ENCODE data around the gene CES4A. TPM values are rescaled to one million over a fixed set of nuclear protein-coding genes. Genes with fewer than 3 reads are reported as not detected.

The CES4A gene
- total and polyA plus RNA-seq, 7 donors, result 4.2 to 41.3 (median 6.0) TPM

GRCh38 chr16:66946974-66947301, 41.5 kb upstream of the CES4A start:
- peaks cover 3 to 27% of the 10 kb centered on the region in 2 donors for H3K36me3 ChIP-seq (ENCODE audit: insufficient read depth in 1 of 2, low read depth in 1 of 2)
- H3K27ac ChIP-seq, result peak overlapping the region; percentile 91
- ATAC-seq, result no peak
- H3K4me3 ChIP-seq, result peak overlapping the region; percentile 77
- no peak for DNase-seq
- 21 to 39% (median 22%) methylated on average over 5 of the region's 5 CpGs for WGBS, 3 donors
- TF ChIP-seq CTCF (IDR thresholded peaks at IDR 0.05), result no peak
- H3K27me3 ChIP-seq (ENCODE audit: insufficient read depth in 3 of 3, low read length in 2 of 3), result no peaks in the 10 kb centered on the region
- H3K4me1 ChIP-seq, result no peaks in the 10 kb centered on the region
- H3K9me3 ChIP-seq, result peaks cover 8% of the 10 kb centered on the region
- intact Hi-C loops (cut with DNase I), result loop anchor here in 1 of 2 donors (5.0 kb wide), 1 partner anchor 50 kb away; no protein-coding TSS in a partner anchor

GRCh38 chr16:66947302-66948065, 40.9 kb upstream of the CES4A start:
- peak; percentile 92 for TF ChIP-seq CTCF (IDR thresholded peaks at IDR 0.05)
- Histone ChIP-seq H3K27ac (peak overlapping the region; percentile 91), H3K4me1 (peaks cover 3% of the 10 kb centered on the region), H3K9me3 (peaks cover 8% of the 10 kb centered on the region), H3K4me3 (peak overlapping the region; percentile 77), H3K27me3 (ENCODE audit: insufficient read depth in 3 of 3, low read length in 2 of 3) (no peaks in the 10 kb centered on the region), H3K36me3 (ENCODE audit: insufficient read depth in 1 of 2, low read depth in 1 of 2) (peaks cover under 1 to 22% of the 10 kb centered on the region in 2 donors)
- peak; percentile 60 to 75 (median 64) for ATAC-seq
- intact Hi-C loops (cut with DNase I), result loop anchor here in 1 of 2 donors (5.0 kb wide), 1 partner anchor 50 kb away; no protein-coding TSS in a partner anchor
- peak; percentile 83 to 85 for DNase-seq
- WGBS, 3 donors, result 0% methylated on average over 19 to 22 of the region's 23 CpGs

GRCh38 chr16:66948134-66948836, 40.1 kb upstream of the CES4A start:
- no peak for TF ChIP-seq CTCF (IDR thresholded peaks at IDR 0.05)
- peak overlapping the region; percentile 91 for H3K27ac ChIP-seq
- peaks cover 0 to 14% of the 10 kb centered on the region in 2 donors for H3K36me3 ChIP-seq (ENCODE audit: insufficient read depth in 1 of 2, low read depth in 1 of 2)
- peaks cover 8% of the 10 kb centered on the region for H3K9me3 ChIP-seq
- intact Hi-C loops (cut with DNase I), result loop anchor here in 1 of 2 donors (5.0 kb wide), 1 partner anchor 51 kb away; no protein-coding TSS in a partner anchor
- DNase-seq (peak in 1 of 2 donors; percentile 68), ATAC-seq (peak; percentile 20 to 48 (median 37))
- no peaks in the 10 kb centered on the region for H3K27me3 ChIP-seq (ENCODE audit: insufficient read depth in 3 of 3, low read length in 2 of 3)
- H3K4me3 ChIP-seq, result peak overlapping the region; percentile 77
- H3K4me1 ChIP-seq, result peaks cover 11% of the 10 kb centered on the region
- 0 to 4% (median 1%) methylated on average over 42 to 44 of the region's 44 CpGs for WGBS, 3 donors

GRCh38 chr16:66948837-66949225, 39.6 kb upstream of the CES4A start:
- no peak for TF ChIP-seq CTCF (IDR thresholded peaks at IDR 0.05)
- intact Hi-C loops (cut with DNase I), result loop anchor here in 1 of 2 donors (5.0 kb wide), 1 partner anchor 52 kb away; no protein-coding TSS in a partner anchor
- H3K4me3 ChIP-seq, result peak overlapping the region; percentile 77
- peaks cover 0 to 8% of the 10 kb centered on the region in 2 donors for H3K36me3 ChIP-seq (ENCODE audit: insufficient read depth in 1 of 2, low read depth in 1 of 2)
- H3K4me1 ChIP-seq, result peaks cover 13% of the 10 kb centered on the region
- no peaks in the 10 kb centered on the region for H3K27me3 ChIP-seq (ENCODE audit: insufficient read depth in 3 of 3, low read length in 2 of 3)
- WGBS, 3 donors, result 5 to 22% (median 6%) methylated on average over 15 to 21 of the region's 21 CpGs
- ATAC-seq (peak in 3 of 4 donors; percentile 1 to 14 (median 2)), DNase-seq (no peak)
- peak overlapping the region; percentile 91 for H3K27ac ChIP-seq
- peaks cover 8% of the 10 kb centered on the region for H3K9me3 ChIP-seq
